AG10803 (cell line): ENCODE data around the gene NOB1.

Experiments
- DNase-seq: peaks from one replicate; pipeline ENCODE4 v3.0.0; 2010; ENCODE audit warnings: low read depth
- H3K4me3 ChIP-seq: 2 replicates; pipeline ENCODE4 v1.5.1; 2011; ENCODE audit warnings: mild to moderate bottlenecking, low read length, control low read depth
- TF ChIP-seq, protein P1 (sequence below): conservative IDR thresholded peaks from 2 replicates; pipeline ENCODE4 v1.5.1; 2011; ENCODE audit warnings: mild to moderate bottlenecking, low read length, control low read depth, inconsistent platforms

The NOB1 gene

DNA sequence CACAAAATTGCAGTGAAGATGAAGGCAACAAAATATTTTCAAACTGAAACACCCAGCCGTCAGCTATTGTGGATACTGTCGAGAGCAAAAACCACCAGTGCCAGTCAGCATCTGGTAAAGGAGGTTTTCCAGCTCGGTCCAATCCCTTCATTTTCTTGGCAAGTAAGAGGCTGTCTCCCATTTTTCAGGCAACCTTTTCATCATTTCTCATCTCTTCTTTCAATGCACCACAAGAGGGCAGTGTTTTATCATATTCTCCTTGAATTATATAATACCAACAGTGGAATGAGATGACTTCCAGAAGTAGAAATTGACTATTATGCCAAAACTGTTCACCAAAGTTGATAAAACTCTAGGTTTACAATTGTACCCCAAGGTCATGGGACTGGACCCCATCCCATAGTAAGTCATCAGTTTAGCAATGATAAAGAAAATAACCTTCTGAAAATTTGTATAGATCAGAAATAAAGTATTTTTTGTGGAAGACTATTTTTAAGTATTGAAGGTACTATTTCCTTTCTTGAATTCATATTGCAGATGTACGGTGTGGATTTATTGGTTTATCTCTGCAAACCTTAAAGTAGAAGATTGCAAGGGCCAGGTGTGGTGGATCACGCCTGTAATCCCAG is 45.2 kb downstream of the NOB1 start:
- no peak overlapping the region for H3K4me3 ChIP-seq
- peak; percentile 75 for DNase-seq
- TF ChIP-seq, protein P1, sequence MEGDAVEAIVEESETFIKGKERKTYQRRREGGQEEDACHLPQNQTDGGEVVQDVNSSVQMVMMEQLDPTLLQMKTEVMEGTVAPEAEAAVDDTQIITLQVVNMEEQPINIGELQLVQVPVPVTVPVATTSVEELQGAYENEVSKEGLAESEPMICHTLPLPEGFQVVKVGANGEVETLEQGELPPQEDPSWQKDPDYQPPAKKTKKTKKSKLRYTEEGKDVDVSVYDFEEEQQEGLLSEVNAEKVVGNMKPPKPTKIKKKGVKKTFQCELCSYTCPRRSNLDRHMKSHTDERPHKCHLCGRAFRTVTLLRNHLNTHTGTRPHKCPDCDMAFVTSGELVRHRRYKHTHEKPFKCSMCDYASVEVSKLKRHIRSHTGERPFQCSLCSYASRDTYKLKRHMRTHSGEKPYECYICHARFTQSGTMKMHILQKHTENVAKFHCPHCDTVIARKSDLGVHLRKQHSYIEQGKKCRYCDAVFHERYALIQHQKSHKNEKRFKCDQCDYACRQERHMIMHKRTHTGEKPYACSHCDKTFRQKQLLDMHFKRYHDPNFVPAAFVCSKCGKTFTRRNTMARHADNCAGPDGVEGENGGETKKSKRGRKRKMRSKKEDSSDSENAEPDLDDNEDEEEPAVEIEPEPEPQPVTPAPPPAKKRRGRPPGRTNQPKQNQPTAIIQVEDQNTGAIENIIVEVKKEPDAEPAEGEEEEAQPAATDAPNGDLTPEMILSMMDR = peak; percentile 67

GRCh38 chr16:69707920-69708683 is 46.6 kb downstream of the NOB1 start:
- no peak overlapping the region for H3K4me3 ChIP-seq
- TF ChIP-seq, protein P1 = no peak
- DNase-seq = no peak

DNA sequence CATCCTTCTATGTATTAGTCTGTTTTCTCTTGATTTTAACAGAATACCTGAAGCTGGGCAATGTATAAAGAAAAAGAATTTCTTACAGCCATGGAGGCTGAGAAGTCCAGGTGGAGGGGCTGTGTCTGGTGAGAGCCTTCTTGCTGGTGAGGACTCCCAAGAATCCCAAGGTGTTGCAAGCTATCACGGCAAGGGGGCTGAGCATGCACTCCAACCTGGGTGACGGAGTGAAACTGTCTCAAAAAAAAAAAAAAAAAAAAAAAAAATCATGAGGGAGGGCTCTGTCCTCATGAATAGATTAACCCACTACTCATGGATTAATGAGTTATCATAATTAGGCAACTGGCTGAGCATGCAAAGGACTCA is 47.8 kb downstream of the NOB1 start:
- TF ChIP-seq, protein P1 = no peak
- no peak overlapping the region for H3K4me3 ChIP-seq
- no peak for DNase-seq

DNA sequence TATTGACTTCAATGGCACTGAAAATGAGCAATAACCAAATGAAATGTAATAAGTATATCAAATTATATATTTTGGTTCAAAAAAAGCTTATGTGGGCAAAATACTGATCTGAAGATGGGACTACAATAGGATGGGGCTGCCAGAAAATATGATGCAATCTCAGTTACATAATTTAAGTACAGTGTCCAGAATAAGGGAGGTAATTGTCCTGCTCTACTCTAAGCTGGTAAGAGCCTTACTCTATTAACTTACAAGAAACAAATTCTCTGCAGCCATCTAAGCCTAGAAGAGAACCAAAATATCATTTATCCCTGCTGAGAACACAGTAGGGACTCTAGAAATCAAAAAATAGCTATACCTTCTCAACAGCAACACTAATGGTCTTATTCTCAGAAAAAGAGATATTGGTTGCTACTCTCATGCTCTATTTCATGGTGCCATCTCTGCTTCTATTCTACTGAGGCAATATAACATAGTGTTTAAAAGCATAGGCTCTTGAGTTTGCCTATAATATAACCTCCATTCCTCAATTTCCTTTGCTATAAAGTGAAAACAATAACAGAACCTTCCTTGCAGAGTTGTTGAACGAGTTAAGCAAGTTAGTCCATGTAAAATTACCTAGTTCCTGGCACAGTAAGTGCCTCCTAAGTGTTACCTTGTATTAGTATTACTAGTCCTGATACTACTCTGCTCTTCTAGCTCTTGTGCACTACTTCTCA is 48.3 kb downstream of the NOB1 start:
- H3K4me3 ChIP-seq = no peak overlapping the region
- TF ChIP-seq, protein P1 = no peak
- peak; percentile 73 for DNase-seq

GRCh38 chr16:69703638-69704037 is 51.1 kb downstream of the NOB1 start:
- H3K4me3 ChIP-seq = no peak overlapping the region
- DNase-seq = peak; percentile 53
- TF ChIP-seq, protein P1 = no peak

DNA sequence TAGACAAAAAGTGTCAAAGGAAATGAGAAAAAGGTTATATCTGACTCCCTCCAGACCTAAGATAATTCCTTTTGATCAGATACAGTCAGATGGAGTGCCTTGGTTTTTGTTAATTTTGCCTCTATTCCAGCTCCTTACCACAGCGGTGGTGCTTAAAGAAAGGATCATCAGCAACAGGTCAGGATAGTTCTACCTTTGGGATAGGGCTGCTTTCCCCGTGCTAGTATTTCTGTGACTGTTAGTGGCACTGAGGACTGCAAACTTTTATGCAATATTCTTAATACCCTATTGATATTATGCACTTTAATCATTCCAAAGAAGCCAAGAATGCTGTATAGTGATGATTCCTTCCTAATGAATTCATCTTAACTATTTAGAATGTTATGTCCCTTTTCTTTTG is 52.9 kb downstream of the NOB1 start:
- H3K4me3 ChIP-seq = no peak overlapping the region
- TF ChIP-seq, protein P1 = no peak
- no peak for DNase-seq
